Measurements from ENCODE around the gene OR7A10. TPM values are rescaled to one million over a fixed set of nuclear protein-coding genes. Genes with fewer than 3 reads are reported as not detected.
"Not testable (repeated sequence)": the region's sequence is repeated elsewhere in the genome, so short reads cannot be mapped to it uniquely, and the experiment has no call there.

The OR7A10 gene
- total RNA-seq, 1 donor from 2014 or later = not detected

GRCh38 chr19:14795078-14795721, 53.5 kb downstream of the OR7A10 start:
- DNase-seq (ENCODE audit: low read depth, low spot score) = no peak
- H3K27ac Mint-ChIP-seq (ENCODE audit: unreplicated experiment) = no peak overlapping the region
- H3K9me3 Mint-ChIP-seq = peaks cover 2% of the 10 kb centered on the region
- no peaks in the 10 kb centered on the region for H3K36me3 Mint-ChIP-seq (ENCODE audit: low read depth)
- H3K27me3 Mint-ChIP-seq (ENCODE audit: low read depth) = peaks cover 64% of the 10 kb centered on the region
- TF ChIP-seq CTCF (conservative IDR thresholded peaks at IDR 0.05) = no peak
- no peaks in the 10 kb centered on the region for H3K4me1 Mint-ChIP-seq
- H3K4me3 Mint-ChIP-seq = no peak overlapping the region

- H3K4me1 Mint-ChIP-seq; H3K9me3 Mint-ChIP-seq; H3K4me3 Mint-ChIP-seq; H3K27ac Mint-ChIP-seq (ENCODE audit: unreplicated experiment); DNase-seq (ENCODE audit: low read depth, low spot score); H3K36me3 Mint-ChIP-seq (ENCODE audit: low read depth): not testable (repeated sequence)
- peaks cover 56% of the 10 kb centered on the region for H3K27me3 Mint-ChIP-seq (ENCODE audit: low read depth)
Observed at GRCh38 chr19:14792250-14792649, 56.5 kb downstream of the OR7A10 start.

Other genes with a start within 250 kb of the OR7A10 start
- not detected in 2 replicates for gene ADGRE3, start 174.1 kb downstream of the OR7A10 start, total RNA-seq
- 21.0 and 27.8 TPM in 2 replicates for gene ZNF333, start 158.9 kb downstream of the OR7A10 start, total RNA-seq
- not detected in 2 replicates for gene ADGRE2, start 70.4 kb downstream of the OR7A10 start, total RNA-seq
- gene OR7A5, start 13.7 kb downstream of the OR7A10 start, total RNA-seq = not detected in 2 replicates
- not detected in 2 replicates for gene OR7C1, start 13.7 kb downstream of the OR7A10 start, total RNA-seq
- gene OR7A17, start 37.2 kb upstream of the OR7A10 start, total RNA-seq = not detected in 2 replicates
- not detected in 2 replicates for gene OR7C2, start 92.6 kb upstream of the OR7A10 start, total RNA-seq
- gene SLC1A6, start 130.9 kb upstream of the OR7A10 start, total RNA-seq = 7.0 and 8.2 TPM in 2 replicates
- gene CASP14, start 200.6 kb upstream of the OR7A10 start, total RNA-seq = not detected in 2 replicates
- not detected in 2 replicates for gene OR1I1, start 233.3 kb upstream of the OR7A10 start, total RNA-seq